Fibroblast of villous mesenchyme (primary cell): ENCODE measurements around the gene TXLNB. TPM values are rescaled to one million over a fixed set of nuclear protein-coding genes. Genes with fewer than 3 reads are reported as not detected.

ENCODE experiments used
- DNase-seq: peaks from one replicate; pipeline ENCODE4 v3.0.0-alpha.2; 2010; ENCODE audit warnings: low read depth
- H3K4me3 ChIP-seq: 2 replicates; pipeline ENCODE4 v1.5.1; 2011; ENCODE audit warnings: low read depth, mild to moderate bottlenecking, low read length
- CTCF ChIP-seq: IDR thresholded peaks from 2 replicates; pipeline ENCODE4 v1.5.1; 2012; ENCODE audit warnings: low read depth, mild to moderate bottlenecking, low read length; ENCODE audit not compliant: insufficient read depth
- total RNA-seq: library from RNA; depleted of rRNA; stranded (reverse); fragments of >200 nt; gene quantifications from 2 replicates; pipeline ENCODE4 v1.2.3, GENCODE V29; 2012

TXLNB gene
- total RNA-seq, 1 donor, result under 0.01 TPM

- no peak for DNase-seq
- TF ChIP-seq CTCF, result no peak
- H3K4me3 ChIP-seq, result no peak overlapping the region
These were observed 90.4 kb downstream of the TXLNB start for GRCh38 chr6:139201378-139201777.

- no peak for TF ChIP-seq CTCF
- no peak for DNase-seq
- H3K4me3 ChIP-seq, result no peak overlapping the region
These were observed 93.1 kb downstream of the TXLNB start for GRCh38 chr6:139198529-139199288.

GRCh38 chr6:139194740-139195139, 97.1 kb downstream of the TXLNB start:
- H3K4me3 ChIP-seq, result no peak overlapping the region
- TF ChIP-seq CTCF, result no peak
- DNase-seq, result peak; percentile 36

Other genes with a start within 250 kb of the TXLNB start
- gene HECA, start 156.9 kb downstream of the TXLNB start, total RNA-seq, result 16.8 and 22.9 TPM in 2 replicates
- gene CITED2, start 82.7 kb upstream of the TXLNB start, total RNA-seq, result 297 and 793 TPM in 2 replicates